ENCODE measurements around the gene SNAPC4. TPM values are rescaled to one million over a fixed set of nuclear protein-coding genes. Genes with fewer than 3 reads are reported as not detected.

The SNAPC4 gene
- total RNA-seq, 1 donor: 8.1 TPM

GRCh38 chr9:136394312-136395019 lies 5.5 kb downstream of the SNAPC4 start:
- DNase-seq (ENCODE audit: low read depth in 2 of 3, low spot score in 2 of 3): no peak

GRCh38 chr9:136393531-136393930 lies 6.4 kb downstream of the SNAPC4 start:
- DNase-seq (ENCODE audit: low read depth in 2 of 3, low spot score in 2 of 3): no peak

- no peak for DNase-seq (ENCODE audit: low read depth in 2 of 3, low spot score in 2 of 3)
Observed at GRCh38 chr9:136392538-136393449, 7.2 kb downstream of the SNAPC4 start.

GRCh38 chr9:136391737-136392537 lies 8.0 kb downstream of the SNAPC4 start:
- DNase-seq (ENCODE audit: low read depth in 2 of 3, low spot score in 2 of 3): no peak

GRCh38 chr9:136389396-136389795 lies 10.6 kb downstream of the SNAPC4 start:
- DNase-seq (ENCODE audit: low read depth in 2 of 3, low spot score in 2 of 3): no peak

GRCh38 chr9:136387217-136387616 lies 12.8 kb downstream of the SNAPC4 start:
- no peak for DNase-seq (ENCODE audit: low read depth in 2 of 3, low spot score in 2 of 3)

GRCh38 chr9:136386018-136386417 lies 14.0 kb downstream of the SNAPC4 start:
- no peak for DNase-seq (ENCODE audit: low read depth in 2 of 3, low spot score in 2 of 3)

GRCh38 chr9:136385015-136385414 lies 15.0 kb downstream of the SNAPC4 start:
- peak in 1 of 3 donors; percentile 23 for DNase-seq (ENCODE audit: low read depth in 2 of 3, low spot score in 2 of 3)

- DNase-seq (ENCODE audit: low read depth in 2 of 3, low spot score in 2 of 3): no peak
Observed at GRCh38 chr9:136383436-136383835, 16.5 kb downstream of the SNAPC4 start.

GRCh38 chr9:136381966-136382513 lies 17.9 kb downstream of the SNAPC4 start:
- DNase-seq (ENCODE audit: low read depth in 2 of 3, low spot score in 2 of 3): no peak

- DNase-seq (ENCODE audit: low read depth in 2 of 3, low spot score in 2 of 3): no peak
Observed at GRCh38 chr9:136381311-136381710, 18.7 kb downstream of the SNAPC4 start.

- no peak for DNase-seq (ENCODE audit: low read depth in 2 of 3, low spot score in 2 of 3)
Observed at GRCh38 chr9:136380381-136380780, 19.6 kb downstream of the SNAPC4 start.

- DNase-seq (ENCODE audit: low read depth in 2 of 3, low spot score in 2 of 3): no peak
Observed at GRCh38 chr9:136379891-136380290, 20.1 kb downstream of the SNAPC4 start.

- no peak for DNase-seq (ENCODE audit: low read depth in 2 of 3, low spot score in 2 of 3)
Observed at GRCh38 chr9:136379401-136379800, 20.6 kb downstream of the SNAPC4 start.

GRCh38 chr9:136379003-136379287 lies 21.0 kb downstream of the SNAPC4 start:
- DNase-seq (ENCODE audit: low read depth in 2 of 3, low spot score in 2 of 3): no peak

- DNase-seq (ENCODE audit: low read depth in 2 of 3, low spot score in 2 of 3): no peak
Observed at GRCh38 chr9:136378170-136379002, 21.6 kb downstream of the SNAPC4 start.

- no peak for DNase-seq (ENCODE audit: low read depth in 2 of 3, low spot score in 2 of 3)
Observed at GRCh38 chr9:136377341-136378169, 22.4 kb downstream of the SNAPC4 start.

GRCh38 chr9:136376457-136376856 lies 23.5 kb downstream of the SNAPC4 start:
- DNase-seq (ENCODE audit: low read depth in 2 of 3, low spot score in 2 of 3): no peak

- no peak for DNase-seq (ENCODE audit: low read depth in 2 of 3, low spot score in 2 of 3)
Observed at GRCh38 chr9:136375096-136375495, 24.9 kb downstream of the SNAPC4 start.

Measured in hematopoietic multipotent progenitor cell (in vitro differentiated cells).